B cell (primary cell): ENCODE data around the gene ANKRD44. TPM values are rescaled to one million over a fixed set of nuclear protein-coding genes. Genes with fewer than 3 reads are reported as not detected.

Source experiments
- ATAC-seq: fragments of 200-7000 bp; cut with Tn5 transposase; one replicate; pipeline ENCODE4 v1.10.0; 2021; ENCODE audit warnings: low read depth, mild to moderate bottlenecking, moderate number of reproducible peaks, moderate library complexity
- CTCF ChIA-PET: fragments of 350-600 bp; sonication (Branson Sonifier 250); formaldehyde crosslinking; loops from one replicate; lab custom pipeline; 2021; ENCODE audit warnings: antibody characterized with exemption, inconsistent platforms; lab: Charles Lee
- POLR2A ChIA-PET: fragments of 350-600 bp; sonication (Branson Sonifier 250); formaldehyde crosslinking; loops from one replicate; lab custom pipeline; 2021; ENCODE audit warnings: antibody characterized with exemption; lab: Charles Lee
- DNase-seq: peaks from one replicate; pipeline ENCODE4 v3.0.0; 2013
- H2AFZ ChIP-seq: 2 replicates; pipeline ENCODE4 v1.6.1; 2012; ENCODE audit warnings: mild to moderate bottlenecking, low read depth, low read length; ENCODE audit not compliant: insufficient read depth, poor library complexity, severe bottlenecking
- H3K27ac ChIP-seq, 2 donors: 1 replicate in 1 of 2; 2 replicates in 1 of 2; pipeline ENCODE4 v1.5.1; 2012 to 2013; ENCODE audit warnings: low read length in 2 of 2, mild to moderate bottlenecking in 2 of 2, moderate library complexity in 1 of 2
- H3K27me3 ChIP-seq, 4 experiments: fragments of 200-600 bp in 1 of 4; sonication (generic) in 1 of 4; replicated peaks in 1 of 4; 1 replicate in 2 of 4; 2 replicates in 2 of 4; pipeline versions ENCODE4 v1.6.1 to v1.7.0; 2013 to 2016; ENCODE audit warnings: low read length in 3 of 4, mild to moderate bottlenecking in 2 of 4, mixed read lengths in 1 of 4, moderate library complexity in 1 of 4; ENCODE audit not compliant: insufficient read depth in 4 of 4, control insufficient read depth in 3 of 4; ENCODE audit errors: control extremely low read depth in 1 of 4
- H3K36me3 ChIP-seq, 2 experiments: replicated peaks in 1 of 2; 1 replicate in 1 of 2; 2 replicates in 1 of 2; pipeline versions ENCODE4 v1.6.1 to v1.7.1; 2013; ENCODE audit warnings: low read length in 1 of 2; ENCODE audit not compliant: insufficient read depth in 2 of 2, control insufficient read depth in 1 of 2; ENCODE audit errors: control extremely low read depth in 1 of 2, extremely low read depth in 1 of 2
- H3K4me1 ChIP-seq, 2 donors: fragments of 200-600 bp in 1 of 2; sonication (generic) in 1 of 2; 1 replicate in 1 of 2; 2 replicates in 1 of 2; pipeline versions ENCODE4 v1.5.1 to v1.6.1; 2013 to 2017; ENCODE audit warnings: low read length in 2 of 2; ENCODE audit not compliant: control insufficient read depth in 2 of 2, insufficient read depth in 2 of 2
- H3K4me2 ChIP-seq: replicated peaks from 2 replicates; pipeline ENCODE3; 2012; ENCODE audit warnings: mild to moderate bottlenecking, low read depth, low read length; ENCODE audit not compliant: poor library complexity, severe bottlenecking
- H3K4me3 ChIP-seq, 5 experiments: fragments of 200-600 bp in 1 of 5; sonication (generic) in 1 of 5; 1 replicate in 3 of 5; 2 replicates in 2 of 5; pipeline versions ENCODE4 v1.5.1 to v1.7.0; 2011 to 2016; ENCODE audit warnings: low read length in 4 of 5, mild to moderate bottlenecking in 4 of 5, low read depth in 2 of 5, control low read depth in 1 of 5, moderate library complexity in 1 of 5; ENCODE audit not compliant: insufficient read depth in 1 of 5; ENCODE audit errors: control extremely low read depth in 1 of 5, extremely low read depth in 1 of 5
- H3K79me2 ChIP-seq: fragments of 200-600 bp; sonication (generic); one replicate; pipeline ENCODE4 v1.6.0; 2016; ENCODE audit warnings: low read length; ENCODE audit not compliant: control insufficient read depth, insufficient read depth
- H3K9ac ChIP-seq: fragments of 200-600 bp; sonication (generic); 2 replicates; pipeline ENCODE4 v1.6.1; 2017; ENCODE audit warnings: mild to moderate bottlenecking, low read length, moderate library complexity
- H3K9me3 ChIP-seq, 3 donors: one replicate each; pipeline versions ENCODE4 v1.6.1 to v1.7.1; 2013; ENCODE audit warnings: low read length in 2 of 3; ENCODE audit not compliant: control insufficient read depth in 2 of 3, insufficient read depth in 1 of 3; ENCODE audit errors: control extremely low read depth in 1 of 3
- H4K20me1 ChIP-seq: 2 replicates; pipeline ENCODE4 v1.6.0; 2012; ENCODE audit warnings: mild to moderate bottlenecking, low read length; ENCODE audit not compliant: insufficient read depth, control insufficient read depth, poor library complexity, severe bottlenecking
- H3K27ac Mint-ChIP-seq: one replicate; pipeline ENCODE4 v1.8.0; 2021; ENCODE audit warnings: mixed read lengths
- H3K27me3 Mint-ChIP-seq: one replicate; pipeline ENCODE4 v1.8.0; 2021; ENCODE audit warnings: mixed read lengths
- H3K4me1 Mint-ChIP-seq: one replicate; pipeline ENCODE4 v1.8.0; 2021; ENCODE audit warnings: mixed read lengths
- H3K4me3 Mint-ChIP-seq: one replicate; pipeline ENCODE4 v1.8.0; 2021; ENCODE audit warnings: mixed read lengths
- H3K9me3 Mint-ChIP-seq: one replicate; pipeline ENCODE4 v1.8.0; 2022; ENCODE audit warnings: mixed read lengths; ENCODE audit not compliant: insufficient read depth
- EZH2 ChIP-seq: IDR thresholded peaks from 2 replicates; pipeline ENCODE4 v1.6.1; 2012; ENCODE audit warnings: borderline replicate concordance, low read depth, mild to moderate bottlenecking, moderate library complexity, low read length; ENCODE audit not compliant: insufficient read depth, poor library complexity, severe bottlenecking
- WGBS: methylation state at CpG from one replicate; pipeline ENCODE4 v1.1.5; 2013; ENCODE audit warnings: missing lambda C conversion rate; ENCODE audit not compliant: insufficient coverage; 5-methylcytosine and 5-hydroxymethylcytosine counted together
- intact Hi-C: fragments of 100-400 bp; cut with micrococcal nuclease; formaldehyde crosslinking; loops from one replicate; pipeline ENCODE4 v1.10.0; 2022
- polyA plus RNA-seq: library from polyadenylated mRNA; depleted of rRNA; stranded (reverse); fragments of >200 nt; gene quantifications from 2 replicates; pipeline ENCODE4 v1.2.3, GENCODE V29; 2012
- total RNA-seq, 2 donors: library from RNA; stranded (reverse); fragments of 120-200 nt in 1 of 2; gene quantifications; 1 replicate in 1 of 2; 2 replicates in 1 of 2; pipeline versions ENCODE4 v1.2.3 to v1.2.4, GENCODE V29; 2013 to 2022
- TF ChIP-seq, protein P1 (sequence below): fragments of 200-600 bp; IDR thresholded peaks from one replicate; pipeline ENCODE4 v1.8.0; 2022; ENCODE audit warnings: antibody characterized with exemption, mild to moderate bottlenecking

ANKRD44 gene
- total and polyA plus RNA-seq, 2 donors (not counting 1 experiment from before 2014, with no cell fraction given), result 92.6 to 457 TPM

- TF ChIP-seq, protein P1, sequence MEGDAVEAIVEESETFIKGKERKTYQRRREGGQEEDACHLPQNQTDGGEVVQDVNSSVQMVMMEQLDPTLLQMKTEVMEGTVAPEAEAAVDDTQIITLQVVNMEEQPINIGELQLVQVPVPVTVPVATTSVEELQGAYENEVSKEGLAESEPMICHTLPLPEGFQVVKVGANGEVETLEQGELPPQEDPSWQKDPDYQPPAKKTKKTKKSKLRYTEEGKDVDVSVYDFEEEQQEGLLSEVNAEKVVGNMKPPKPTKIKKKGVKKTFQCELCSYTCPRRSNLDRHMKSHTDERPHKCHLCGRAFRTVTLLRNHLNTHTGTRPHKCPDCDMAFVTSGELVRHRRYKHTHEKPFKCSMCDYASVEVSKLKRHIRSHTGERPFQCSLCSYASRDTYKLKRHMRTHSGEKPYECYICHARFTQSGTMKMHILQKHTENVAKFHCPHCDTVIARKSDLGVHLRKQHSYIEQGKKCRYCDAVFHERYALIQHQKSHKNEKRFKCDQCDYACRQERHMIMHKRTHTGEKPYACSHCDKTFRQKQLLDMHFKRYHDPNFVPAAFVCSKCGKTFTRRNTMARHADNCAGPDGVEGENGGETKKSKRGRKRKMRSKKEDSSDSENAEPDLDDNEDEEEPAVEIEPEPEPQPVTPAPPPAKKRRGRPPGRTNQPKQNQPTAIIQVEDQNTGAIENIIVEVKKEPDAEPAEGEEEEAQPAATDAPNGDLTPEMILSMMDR, result no peak
- no peak for TF ChIP-seq EZH2
- Histone ChIP-seq H3K9ac (no peak overlapping the region), H3K4me2 (no peak overlapping the region), H3K36me3 (peaks cover 16 to 84% of the 10 kb centered on the region in 2 experiments), H3K79me2 (peaks cover 12% of the 10 kb centered on the region), H4K20me1 (peaks cover 6% of the 10 kb centered on the region), H3K4me1 (peaks cover 8 to 13% of the 10 kb centered on the region in 2 donors), H3K27ac (peak overlapping the region; percentile 50 to 72), H2AFZ (no peak overlapping the region), H3K9me3 (no peaks in the 10 kb centered on the region), H3K4me3 (no peak overlapping the region), H3K27me3 (no peaks in the 10 kb centered on the region)
- no peak for ATAC-seq
- DNase-seq, result no peak
- H3K4me3 Mint-ChIP-seq, result no peak overlapping the region
- ChIA-PET POLR2A (no interaction called here), CTCF (interaction anchor here (2.5 kb wide), 1 partner anchor 28 kb away, joined by 8 read pairs; no protein-coding TSS in a partner anchor)
- no peaks in the 10 kb centered on the region for H3K27me3 Mint-ChIP-seq
- intact Hi-C loops, result loop anchor here (10.0 kb wide), 1 partner anchor 289 kb away; no protein-coding TSS in a partner anchor
- no peaks in the 10 kb centered on the region for H3K9me3 Mint-ChIP-seq
- peak overlapping the region; percentile 81 for H3K27ac Mint-ChIP-seq
- H3K4me1 Mint-ChIP-seq, result peaks cover 30% of the 10 kb centered on the region
- whole genome bisulfite sequencing, result 100% methylated on average over 2 of the region's 5 CpGs
Measured at GRCh38 chr2:197085665-197086064, 224.9 kb downstream of the ANKRD44 start.

GRCh38 chr2:197081294-197081693 is 229.3 kb downstream of the ANKRD44 start:
- peaks cover 12% of the 10 kb centered on the region for H3K79me2 ChIP-seq

More at GRCh38 chr2:197081294-197081693, 229.3 kb downstream of the ANKRD44 start:
- POLR2A ChIA-PET, result no interaction called here
- H3K4me3 Mint-ChIP-seq, result no peak overlapping the region
- H3K9me3 ChIP-seq, result no peaks in the 10 kb centered on the region
- H3K4me2 ChIP-seq, result no peak overlapping the region
- peak overlapping the region in 1 of 2 donors; percentile 48 for H3K27ac ChIP-seq
- H3K4me1 ChIP-seq, result peaks cover 0 to 7% of the 10 kb centered on the region in 2 donors
- no peak overlapping the region for H3K4me3 ChIP-seq
- no peak overlapping the region for H3K9ac ChIP-seq
- TF ChIP-seq, protein P1, result no peak
- TF ChIP-seq EZH2, result no peak
- no peaks in the 10 kb centered on the region for H3K27me3 Mint-ChIP-seq
- peaks cover 4% of the 10 kb centered on the region for H3K4me1 Mint-ChIP-seq
- no peak overlapping the region for H2AFZ ChIP-seq
- no peak for ATAC-seq
- peaks cover 3% of the 10 kb centered on the region for H3K9me3 Mint-ChIP-seq
- H3K27ac Mint-ChIP-seq, result peak overlapping the region; percentile 65
- H4K20me1 ChIP-seq, result peaks cover 6% of the 10 kb centered on the region
- peaks cover 21 to 97% of the 10 kb centered on the region in 2 experiments for H3K36me3 ChIP-seq
- 56% methylated on average over 3 of the region's 4 CpGs for WGBS
- no peaks in the 10 kb centered on the region for H3K27me3 ChIP-seq
- DNase-seq, result no peak
- CTCF ChIA-PET, result interaction anchor here (1.3 kb wide), 1 partner anchor 277 kb away, joined by 3 read pairs; no protein-coding TSS in a partner anchor
- intact Hi-C loops, result loop anchor here (10.0 kb wide), 1 partner anchor 294 kb away; no protein-coding TSS in a partner anchor
